Medulla oblongata (tissue), 1 donor: ENCODE results near the gene PSG6.
"Not testable (repeated sequence)": the region's sequence is repeated elsewhere in the genome, so short reads cannot be mapped to it uniquely, and the experiment has no call there.

Source experiments
- DNase-seq: peaks from one replicate; pipeline ENCODE4 v3.0.0-alpha.2; 2015; ENCODE audit errors: extremely low spot score

PSG6 gene

GRCh38 chr19:42906162-42906561 lies 11.5 kb downstream of the PSG6 start:
- DNase-seq, result not testable (repeated sequence)

GRCh38 chr19:42900561-42900960 lies 17.1 kb downstream of the PSG6 start:
- not testable (repeated sequence) for DNase-seq

DNA sequence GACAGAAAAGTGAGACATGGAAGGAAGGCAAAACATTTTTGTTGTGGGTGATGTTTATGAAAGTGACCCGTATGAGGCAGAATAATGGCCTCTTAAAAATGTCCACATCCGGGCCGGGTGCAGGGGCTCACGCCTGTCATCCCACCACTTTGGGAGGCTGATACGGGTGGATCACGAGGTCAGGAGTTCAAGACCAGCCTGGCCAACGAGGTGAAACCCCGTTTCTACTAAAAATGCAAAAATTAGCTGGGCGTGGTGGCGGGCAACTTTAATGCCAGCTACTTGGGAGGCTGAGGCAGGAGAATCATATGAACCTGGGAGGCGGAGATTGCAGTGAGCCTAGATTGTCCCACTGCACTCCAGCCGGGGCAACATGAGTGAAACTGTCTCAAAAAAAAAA lies 18.0 kb downstream of the PSG6 start:
- DNase-seq, result not testable (repeated sequence)

GRCh38 chr19:42899110-42899509 lies 18.6 kb downstream of the PSG6 start:
- DNase-seq, result not testable (repeated sequence)

GRCh38 chr19:42898656-42899055 lies 19.0 kb downstream of the PSG6 start:
- not testable (repeated sequence) for DNase-seq

DNA sequence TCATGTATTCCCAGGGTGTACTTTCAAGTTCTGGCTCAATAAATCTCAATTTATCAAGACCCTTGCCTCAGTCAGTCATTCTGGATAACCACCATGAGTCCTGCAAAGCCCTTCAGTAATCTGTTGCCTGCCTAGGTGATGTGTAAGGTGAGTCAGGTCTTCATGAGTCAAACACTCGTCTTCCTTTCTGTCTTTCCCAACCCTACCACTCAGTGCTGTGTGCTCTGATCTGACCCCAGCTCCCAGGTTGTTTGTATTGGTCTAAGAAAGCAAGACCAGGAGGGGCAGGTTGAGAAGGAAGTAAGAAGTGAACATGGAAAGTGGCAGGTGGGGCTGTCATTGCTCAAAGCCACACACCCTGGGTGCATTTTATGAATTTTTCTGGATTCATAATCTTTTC lies 20.0 kb downstream of the PSG6 start:
- not testable (repeated sequence) for DNase-seq

DNA sequence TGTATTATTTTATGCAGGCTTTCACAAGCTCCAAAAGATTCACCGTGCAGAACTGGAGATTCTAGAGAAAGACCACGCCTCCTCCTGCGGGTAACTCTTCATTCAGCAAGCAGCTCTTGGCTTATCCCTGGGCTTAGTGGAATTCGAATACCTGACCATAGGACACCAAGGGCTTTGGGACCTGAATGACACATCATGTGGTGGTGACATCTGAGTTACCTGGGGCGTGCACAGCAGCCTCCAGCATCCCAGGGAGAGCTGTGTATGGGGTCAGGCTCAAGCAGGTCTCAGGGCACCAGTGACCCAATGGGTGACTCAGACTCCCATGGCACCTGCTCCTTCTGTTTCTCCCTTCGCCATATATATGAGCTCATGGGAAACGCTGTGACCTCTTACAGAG lies 27.2 kb downstream of the PSG6 start:
- DNase-seq, result not testable (repeated sequence)

- DNase-seq, result not testable (repeated sequence)
Observed at GRCh38 chr19:42887876-42888445, 29.7 kb downstream of the PSG6 start.

DNA sequence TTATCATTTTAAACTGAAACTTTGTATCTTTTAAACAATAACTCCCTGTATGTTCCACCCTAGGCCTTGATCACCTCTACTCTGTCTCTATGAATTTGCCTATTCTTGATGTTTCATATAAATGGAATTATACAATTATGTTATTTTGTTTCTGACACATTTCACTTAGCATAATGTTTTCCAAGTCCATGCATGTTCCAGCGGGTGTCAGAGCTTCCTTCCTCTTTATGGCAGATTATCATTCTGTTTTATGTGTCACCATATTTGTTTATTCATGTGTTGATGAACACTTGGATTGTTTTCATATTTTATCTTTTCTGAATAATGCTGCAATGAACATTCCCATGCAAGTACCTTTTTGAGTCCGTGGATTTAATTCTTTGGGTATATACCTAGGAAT lies 35.0 kb downstream of the PSG6 start:
- not testable (repeated sequence) for DNase-seq

GRCh38 chr19:42882010-42882409 lies 35.7 kb downstream of the PSG6 start:
- DNase-seq, result not testable (repeated sequence)

DNA sequence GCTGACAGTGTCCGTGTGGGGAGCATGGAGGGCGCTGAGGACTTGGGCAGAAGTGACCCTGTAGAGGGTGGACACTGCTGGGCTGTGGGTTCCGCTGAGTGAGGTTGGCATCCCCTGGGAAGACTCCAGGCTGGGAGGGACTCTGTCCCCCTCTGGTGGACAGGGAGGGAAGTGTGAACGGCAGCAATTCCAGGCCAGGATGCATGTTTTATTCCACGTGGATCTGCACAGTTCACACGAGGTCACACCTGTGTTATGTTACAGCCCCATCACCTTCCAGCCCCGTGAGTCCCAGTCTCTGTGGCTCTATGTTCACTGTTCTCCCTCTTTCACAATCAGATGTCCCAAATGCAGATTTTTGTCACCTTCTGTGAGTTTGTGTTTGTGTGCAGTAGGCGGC lies 36.4 kb downstream of the PSG6 start:
- DNase-seq, result not testable (repeated sequence)

DNA sequence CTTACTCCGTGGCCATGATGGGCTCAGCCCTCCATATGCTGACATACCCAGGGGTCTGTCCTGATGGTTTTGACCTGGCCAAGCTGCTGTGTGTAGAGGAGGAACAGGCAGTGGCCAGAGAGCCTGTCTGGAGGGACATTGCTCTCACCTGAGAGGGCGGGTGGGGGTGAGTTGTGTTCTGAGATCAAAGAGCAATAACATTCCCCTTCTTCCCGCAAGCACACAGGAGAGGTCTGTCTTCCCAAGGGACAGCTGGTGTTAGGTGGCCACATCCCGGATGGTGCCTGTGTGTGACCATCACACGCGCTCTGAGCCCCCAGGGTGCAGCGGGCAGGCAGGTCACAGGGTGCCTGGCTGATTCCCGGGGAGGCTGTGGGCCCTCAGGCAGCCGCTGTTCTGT lies 37.1 kb downstream of the PSG6 start:
- not testable (repeated sequence) for DNase-seq

- DNase-seq, result no peak
Observed at GRCh38 chr19:42879613-42880012, 38.1 kb downstream of the PSG6 start, which contains the start of gene PSG1. Gene PSG1, minus strand, starts transcription at chr19:42879713. Its CDS starts 132 bp downstream, at chr19:42879581.

- not testable (repeated sequence) for DNase-seq
Observed at GRCh38 chr19:42876596-42876995, 41.1 kb downstream of the PSG6 start.

- not testable (repeated sequence) for DNase-seq
Observed at GRCh38 chr19:42875881-42876280, 41.8 kb downstream of the PSG6 start.

- DNase-seq, result not testable (repeated sequence)
Observed at GRCh38 chr19:42874901-42875813, 42.5 kb downstream of the PSG6 start.

GRCh38 chr19:42874136-42874535 lies 43.6 kb downstream of the PSG6 start:
- not testable (repeated sequence) for DNase-seq

GRCh38 chr19:42872608-42873007 lies 45.1 kb downstream of the PSG6 start:
- DNase-seq, result no peak

DNA sequence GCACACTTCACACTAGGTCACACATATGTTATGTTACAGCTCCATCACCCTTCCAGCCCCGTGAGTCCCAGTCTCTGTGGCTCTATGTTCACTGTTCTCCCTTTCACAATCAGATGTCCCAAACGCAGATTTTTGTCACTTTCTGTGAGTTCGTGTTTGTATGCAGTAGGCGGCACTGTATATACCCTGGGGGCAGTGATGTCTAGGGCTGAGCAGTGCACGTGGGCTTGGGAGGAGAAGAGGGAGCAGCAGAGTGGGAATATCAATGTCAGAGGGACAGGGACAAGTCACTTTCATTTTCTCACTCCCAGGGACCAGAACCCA lies 60.2 kb downstream of the PSG6 start:
- no peak for DNase-seq

DNA sequence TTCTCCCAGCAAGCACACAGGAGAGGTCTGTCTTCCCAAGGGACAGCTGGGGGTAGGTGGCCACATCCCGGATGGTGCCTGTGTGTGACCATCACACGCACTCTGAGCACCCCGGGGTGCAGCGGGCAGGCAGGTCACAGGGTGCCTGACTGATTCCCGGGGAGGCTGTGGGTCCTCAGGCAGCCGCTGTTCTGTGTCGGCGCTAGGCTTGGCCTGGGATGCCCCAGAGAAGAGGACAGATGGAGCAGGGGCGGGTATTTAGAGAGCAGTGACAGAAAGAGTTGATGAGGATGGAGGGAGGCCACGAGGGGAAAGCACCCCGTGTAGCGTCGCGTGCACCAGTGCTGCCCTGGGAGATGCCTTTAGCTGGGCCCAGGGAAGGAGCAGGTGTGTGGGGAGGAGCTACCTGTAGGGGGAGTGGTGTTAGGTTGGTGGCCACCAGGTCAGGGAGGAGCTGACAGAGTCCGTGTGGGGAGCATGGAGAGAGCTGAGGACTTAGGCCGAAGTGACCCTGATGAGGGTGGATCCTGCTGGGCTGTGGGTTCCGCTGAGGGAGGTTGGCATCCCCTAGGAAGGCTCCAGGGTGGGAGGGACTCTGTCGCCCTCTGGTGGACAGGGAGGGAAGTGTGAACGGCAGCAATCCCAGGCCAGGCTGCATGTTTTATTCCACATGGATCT lies 60.7 kb downstream of the PSG6 start:
- not testable (repeated sequence) for DNase-seq

- not testable (repeated sequence) for DNase-seq
Observed at GRCh38 chr19:42854745-42855144, 62.9 kb downstream of the PSG6 start.

GRCh38 chr19:42853231-42853630 lies 64.5 kb downstream of the PSG6 start:
- DNase-seq, result not testable (repeated sequence)
